AG04449 (cell line): ENCODE data around the gene DYNC1LI1.
A peak's percentile ranks its signal among the peaks of the same experiment; 100 is the strongest.

Experiments used
- CTCF ChIA-PET: fragments of 350-600 bp; formaldehyde crosslinking; extraction: SDS; loops from one replicate; lab custom pipeline; 2021; ENCODE audit warnings: antibody characterized with exemption; lab: Yijun Ruan, JAX
- POLR2A ChIA-PET: fragments of 400-600, 350-600 bp; formaldehyde crosslinking; extraction: SDS; loops from one replicate; lab custom pipeline; 2020; ENCODE audit warnings: antibody characterized with exemption, inconsistent platforms; lab: Yijun Ruan, JAX
- DNase-seq: peaks from one replicate; pipeline ENCODE4 v3.0.0-alpha.2; 2010; ENCODE audit warnings: low read depth, low spot score
- H3K4me3 ChIP-seq: 2 replicates; pipeline ENCODE4 v1.5.1; 2011; ENCODE audit warnings: low read depth, mild to moderate bottlenecking, control low read depth, low read length
- CTCF ChIP-seq: IDR thresholded peaks from one replicate; pipeline ENCODE4 v1.5.1; 2011; ENCODE audit warnings: mild to moderate bottlenecking, moderate library complexity, low read length, control low read depth, inconsistent platforms; ENCODE audit not compliant: insufficient read depth; ENCODE audit errors: missing control alignments

Gene DYNC1LI1

GRCh38 chr3:32570421-32571191 is at the start of gene DYNC1LI1:
DYNC1LI1 (minus strand) TSS chr3:32570858; CDS start chr3:32570770, 88 bp downstream.
- ChIA-PET CTCF (no interaction called here), POLR2A (interaction anchor here (0.6 to 1.1 kb wide), 2 partner anchors 12 to 68 kb away, joined by 3 read pairs; no protein-coding TSS in a partner anchor)
- TF ChIP-seq CTCF, result no peak

GRCh38 chr3:32619395-32619794 is 48.7 kb upstream of the DYNC1LI1 start:
- no peak for DNase-seq
- no peak for TF ChIP-seq CTCF
- ChIA-PET POLR2A (no interaction called here), CTCF (interaction anchor here (1.0 kb wide), 1 partner anchor 109 kb away, joined by 3 read pairs; no protein-coding TSS in a partner anchor)
- H3K4me3 ChIP-seq, result no peak overlapping the region

More at GRCh38 chr3:32570421-32571191, at the start of gene DYNC1LI1:
- H3K4me3 ChIP-seq, result peak within 1 kb of the TSS; percentile 96
- no peak for DNase-seq

- H3K4me3 ChIP-seq, result no peak overlapping the region
- DNase-seq, result no peak
- CTCF ChIA-PET, result no interaction called here
- TF ChIP-seq CTCF, result no peak
- POLR2A ChIA-PET, result no interaction called here
Measured at GRCh38 chr3:32616267-32616962, 45.8 kb upstream of the DYNC1LI1 start.

- ChIA-PET CTCF (no interaction called here), POLR2A (no interaction called here)
- H3K4me3 ChIP-seq, result no peak overlapping the region
- no peak for TF ChIP-seq CTCF
- peak; percentile 7 for DNase-seq
Measured at GRCh38 chr3:32614956-32615355, 44.3 kb upstream of the DYNC1LI1 start.

- TF ChIP-seq CTCF, result no peak
- POLR2A ChIA-PET, result no interaction called here
- DNase-seq, result no peak
- CTCF ChIA-PET, result interaction anchor here (1.1 kb wide), 1 partner anchor 52 kb away, joined by 3 read pairs; no protein-coding TSS in a partner anchor
- H3K4me3 ChIP-seq, result no peak overlapping the region
Measured at GRCh38 chr3:32613183-32613582, 42.5 kb upstream of the DYNC1LI1 start.

GRCh38 chr3:32612547-32612946 is 41.9 kb upstream of the DYNC1LI1 start:
- CTCF ChIA-PET, result interaction anchor here (1.1 kb wide), 1 partner anchor 52 kb away, joined by 3 read pairs; no protein-coding TSS in a partner anchor
- no peak for TF ChIP-seq CTCF
- POLR2A ChIA-PET, result no interaction called here
- no peak overlapping the region for H3K4me3 ChIP-seq
- no peak for DNase-seq
